Mucosa of stomach (tissue), 1 donor: ENCODE data around the gene DRAXIN.

Experiments
- H3K27me3 ChIP-seq: one replicate; pipeline ENCODE4 v1.7.0; 2013; ENCODE audit warnings: mild to moderate bottlenecking, low read length; ENCODE audit not compliant: control insufficient read depth, insufficient read depth
- H3K36me3 ChIP-seq: one replicate; pipeline ENCODE4 v1.7.0; 2013; ENCODE audit warnings: low read length; ENCODE audit not compliant: control insufficient read depth, insufficient read depth
- H3K4me1 ChIP-seq: one replicate; pipeline ENCODE4 v1.7.0; 2013; ENCODE audit warnings: mild to moderate bottlenecking, low read length; ENCODE audit not compliant: control insufficient read depth, insufficient read depth
- H3K4me3 ChIP-seq: one replicate; pipeline ENCODE4 v1.7.0; 2013; ENCODE audit warnings: low read length
- H3K9ac ChIP-seq: one replicate; pipeline ENCODE4 v1.7.0; 2013; ENCODE audit warnings: mild to moderate bottlenecking, low read length, moderate library complexity
- H3K9me3 ChIP-seq: one replicate; pipeline ENCODE4 v1.7.0; 2013; ENCODE audit warnings: mild to moderate bottlenecking, low read length, moderate library complexity; ENCODE audit not compliant: control insufficient read depth
- donor health status: Pancreatic carcinoma.

The DRAXIN gene

DNA sequence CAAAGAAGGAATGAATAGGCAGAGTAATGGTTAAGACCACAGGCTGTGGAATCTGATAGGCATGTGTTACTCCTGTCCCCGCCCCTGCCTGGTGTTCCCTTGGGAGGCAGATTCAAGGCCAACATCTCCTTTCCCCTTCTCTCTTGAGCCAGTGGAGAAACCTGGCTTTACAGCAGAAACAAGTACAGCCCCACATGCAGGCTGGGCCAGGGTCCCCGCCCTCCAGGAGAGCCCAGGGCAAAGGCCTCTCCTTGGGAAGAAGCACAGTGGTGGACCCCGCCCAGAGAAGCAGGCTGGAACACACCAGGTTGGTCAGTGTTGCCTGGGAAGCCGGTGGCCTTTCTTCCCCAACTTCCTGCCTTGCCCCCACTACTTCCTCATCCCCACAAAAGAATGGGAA is 77.3 kb downstream of the DRAXIN start:
- H3K27me3 ChIP-seq, result peaks cover 6% of the 10 kb centered on the region
- no peak overlapping the region for H3K4me3 ChIP-seq
- H3K9ac ChIP-seq, result no peak overlapping the region
- H3K4me1 ChIP-seq, result no peaks in the 10 kb centered on the region
- H3K9me3 ChIP-seq, result no peaks in the 10 kb centered on the region
- H3K36me3 ChIP-seq, result no peaks in the 10 kb centered on the region

DNA sequence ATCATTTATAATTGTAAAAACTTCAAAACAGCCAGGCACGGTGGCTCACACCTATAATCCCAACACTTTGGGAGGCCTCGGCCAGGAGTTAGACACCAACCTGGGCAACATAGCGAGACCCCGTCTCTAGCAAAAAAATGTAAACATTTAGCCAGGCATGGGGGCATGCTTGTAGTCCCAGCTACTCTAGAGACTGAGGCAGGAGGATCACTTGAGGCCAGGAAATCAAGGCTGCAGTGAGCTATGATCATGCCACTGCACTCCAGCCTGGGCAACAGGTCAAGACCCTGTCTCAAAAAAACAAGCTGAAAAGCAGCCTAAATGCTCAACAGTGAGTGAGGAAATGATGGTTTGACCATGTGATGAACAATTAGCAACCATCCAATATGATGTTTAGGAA is 77.8 kb downstream of the DRAXIN start:
- H3K27me3 ChIP-seq, result peaks cover 6% of the 10 kb centered on the region
- H3K9me3 ChIP-seq, result no peaks in the 10 kb centered on the region
- no peaks in the 10 kb centered on the region for H3K4me1 ChIP-seq
- H3K4me3 ChIP-seq, result no peak overlapping the region
- H3K9ac ChIP-seq, result no peak overlapping the region
- H3K36me3 ChIP-seq, result no peaks in the 10 kb centered on the region

- no peaks in the 10 kb centered on the region for H3K9me3 ChIP-seq
- no peaks in the 10 kb centered on the region for H3K4me1 ChIP-seq
- no peak overlapping the region for H3K9ac ChIP-seq
- peaks cover 6% of the 10 kb centered on the region for H3K27me3 ChIP-seq
- H3K36me3 ChIP-seq, result no peaks in the 10 kb centered on the region
- H3K4me3 ChIP-seq, result no peak overlapping the region
Measured at GRCh38 chr1:11770011-11770410, 78.5 kb downstream of the DRAXIN start.

GRCh38 chr1:11771481-11772043 is 80.1 kb downstream of the DRAXIN start:
- no peaks in the 10 kb centered on the region for H3K9me3 ChIP-seq
- H3K4me3 ChIP-seq, result no peak overlapping the region
- no peaks in the 10 kb centered on the region for H3K36me3 ChIP-seq
- H3K4me1 ChIP-seq, result no peaks in the 10 kb centered on the region
- H3K27me3 ChIP-seq, result peaks cover 3% of the 10 kb centered on the region
- no peak overlapping the region for H3K9ac ChIP-seq

DNA sequence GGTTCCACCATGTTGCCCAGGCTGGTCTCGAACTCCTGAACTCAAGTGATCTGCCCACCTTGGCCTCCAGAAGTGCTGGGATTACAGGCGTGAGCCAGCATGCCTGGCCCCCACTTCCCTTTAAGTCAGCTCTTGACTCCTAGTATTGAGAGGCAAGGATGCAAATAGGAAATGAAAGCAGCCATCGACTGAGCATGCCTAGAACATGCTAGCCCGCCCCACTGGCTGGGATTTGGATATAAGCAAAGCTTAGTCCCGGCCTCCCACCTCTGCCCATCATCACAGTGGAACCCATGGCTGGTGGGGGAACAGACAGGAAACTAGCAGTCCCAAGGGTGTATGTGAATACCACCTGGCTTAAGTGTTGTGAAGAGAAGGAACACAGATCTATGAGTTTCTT is 80.9 kb downstream of the DRAXIN start:
- Histone ChIP-seq H3K4me1 (no peaks in the 10 kb centered on the region), H3K9ac (no peak overlapping the region), H3K9me3 (no peaks in the 10 kb centered on the region), H3K27me3 (peaks cover 3% of the 10 kb centered on the region), H3K36me3 (no peaks in the 10 kb centered on the region), H3K4me3 (no peak overlapping the region)

GRCh38 chr1:11774753-11775152 is 83.2 kb downstream of the DRAXIN start:
- Histone ChIP-seq H3K27me3 (peaks cover 3% of the 10 kb centered on the region), H3K9ac (no peak overlapping the region), H3K4me1 (no peaks in the 10 kb centered on the region), H3K36me3 (no peaks in the 10 kb centered on the region), H3K4me3 (no peak overlapping the region), H3K9me3 (no peaks in the 10 kb centered on the region)
